Spleen (tissue), 7 donors: ENCODE data around the gene PGF.

ENCODE experiments used
- POLR2AphosphoS5 ChIP-seq, 3 donors: sonication (generic); formaldehyde crosslinking; IDR thresholded peaks; one replicate each; pipeline ENCODE4 v1.5.1; 2017; ENCODE audit warnings: antibody characterized with exemption in 3 of 3
- TF ChIP-seq, protein P1 (sequence below), 11 experiments: fragments of 200-600 bp in 7 of 11; fragments of 450-650 bp in 4 of 11; sonication (generic) in 4 of 11; IDR thresholded peaks in 8 of 11; conservative IDR thresholded peaks in 3 of 11; 1 replicate in 7 of 11; 2 replicates in 4 of 11; pipeline versions ENCODE4 v1.4.0 to v1.8.0; 2016 to 2021; ENCODE audit warnings: antibody characterized with exemption in 11 of 11, inconsistent platforms in 4 of 11, mild to moderate bottlenecking in 1 of 11
- donor health status: DM: no; HTN: no; CAD: no; lungs with moderate emphysema.
- donor health status: DM: no; HTN: no; CAD: no.
- donor health status: DM: no; HTN: no; CAD: no.

DNA sequence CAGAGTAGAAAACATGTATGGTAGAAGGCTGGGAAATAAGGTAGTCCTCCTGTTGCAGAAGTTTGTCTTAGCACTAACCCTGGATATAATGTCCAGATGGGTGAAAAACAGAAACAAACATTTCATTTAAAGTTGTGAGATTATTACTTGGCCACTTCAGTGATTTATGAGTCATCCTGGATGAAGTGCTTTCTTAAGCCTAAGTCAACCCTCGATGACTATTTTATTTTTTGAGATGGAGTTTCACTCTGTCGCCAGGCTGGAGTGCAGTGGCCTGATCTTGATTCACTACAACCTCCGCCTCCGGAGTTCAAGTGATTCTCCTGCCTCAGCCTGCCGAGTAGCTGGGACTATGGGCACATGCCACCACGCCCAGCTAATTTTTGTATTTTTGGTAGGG lies 63.5 kb downstream of the PGF start:
- TF ChIP-seq, protein P1, sequence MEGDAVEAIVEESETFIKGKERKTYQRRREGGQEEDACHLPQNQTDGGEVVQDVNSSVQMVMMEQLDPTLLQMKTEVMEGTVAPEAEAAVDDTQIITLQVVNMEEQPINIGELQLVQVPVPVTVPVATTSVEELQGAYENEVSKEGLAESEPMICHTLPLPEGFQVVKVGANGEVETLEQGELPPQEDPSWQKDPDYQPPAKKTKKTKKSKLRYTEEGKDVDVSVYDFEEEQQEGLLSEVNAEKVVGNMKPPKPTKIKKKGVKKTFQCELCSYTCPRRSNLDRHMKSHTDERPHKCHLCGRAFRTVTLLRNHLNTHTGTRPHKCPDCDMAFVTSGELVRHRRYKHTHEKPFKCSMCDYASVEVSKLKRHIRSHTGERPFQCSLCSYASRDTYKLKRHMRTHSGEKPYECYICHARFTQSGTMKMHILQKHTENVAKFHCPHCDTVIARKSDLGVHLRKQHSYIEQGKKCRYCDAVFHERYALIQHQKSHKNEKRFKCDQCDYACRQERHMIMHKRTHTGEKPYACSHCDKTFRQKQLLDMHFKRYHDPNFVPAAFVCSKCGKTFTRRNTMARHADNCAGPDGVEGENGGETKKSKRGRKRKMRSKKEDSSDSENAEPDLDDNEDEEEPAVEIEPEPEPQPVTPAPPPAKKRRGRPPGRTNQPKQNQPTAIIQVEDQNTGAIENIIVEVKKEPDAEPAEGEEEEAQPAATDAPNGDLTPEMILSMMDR (IDR thresholded peaks at IDR 0.05 in 8 of 11, conservative IDR thresholded peaks at IDR 0.05 in 3 of 11) = no peak
- no peak for TF ChIP-seq POLR2AphosphoS5 (IDR thresholded peaks at IDR 0.05)
